GM23338 (cell line): ENCODE data around the gene ADAMTS15. TPM values are rescaled to one million over a fixed set of nuclear protein-coding genes. Genes with fewer than 3 reads are reported as not detected.

Experiments used
- ATAC-seq: fragments of 200-7000 bp; cut with Tn5 transposase; 3 replicates; pipeline ENCODE4 v1.9.1; 2020
- DNase-seq: peaks from one replicate; pipeline ENCODE4 v3.0.0-alpha.2; 2015; ENCODE audit warnings: low spot score
- H2AFZ ChIP-seq: fragments of 200-600 bp; sonication (generic); 2 replicates; pipeline ENCODE4 v1.8.0; 2016; ENCODE audit warnings: antibody characterized with exemption, mild to moderate bottlenecking, moderate library complexity
- H3F3A ChIP-seq: fragments of 200-600 bp; sonication (generic); replicated peaks from 2 replicates; pipeline ENCODE4 v1.8.0; 2017; ENCODE audit warnings: antibody characterized with exemption, mixed run types, low read depth
- H3K27ac ChIP-seq: fragments of 200-600 bp; sonication (generic); 2 replicates; pipeline ENCODE4 v1.6.1; 2016; ENCODE audit warnings: low read depth
- H3K27me3 ChIP-seq: fragments of 200-600 bp; sonication (generic); 2 replicates; pipeline ENCODE4 v1.8.0; 2016; ENCODE audit warnings: mild to moderate bottlenecking, mixed run types, moderate library complexity; ENCODE audit not compliant: insufficient read depth
- H3K36me3 ChIP-seq: fragments of 200-600 bp; sonication (generic); 2 replicates; pipeline ENCODE4 v1.8.0; 2016; ENCODE audit warnings: mild to moderate bottlenecking; ENCODE audit not compliant: insufficient read depth
- H3K4me1 ChIP-seq: fragments of 200-600 bp; sonication (generic); 2 replicates; pipeline ENCODE4 v1.8.0; 2016; ENCODE audit warnings: mild to moderate bottlenecking, moderate library complexity; ENCODE audit not compliant: insufficient read depth
- H3K4me2 ChIP-seq: fragments of 200-600 bp; sonication (generic); 2 replicates; pipeline ENCODE4 v1.7.1; 2017; ENCODE audit warnings: mixed run types
- H3K4me3 ChIP-seq: fragments of 200-600 bp; sonication (generic); 2 replicates; pipeline ENCODE4 v1.6.1; 2016; ENCODE audit warnings: mixed run types
- H3K79me2 ChIP-seq: fragments of 200-600 bp; sonication (generic); replicated peaks from 2 replicates; pipeline ENCODE4 v1.8.0; 2017; ENCODE audit warnings: mild to moderate bottlenecking; ENCODE audit not compliant: insufficient read depth
- H3K9me2 ChIP-seq: fragments of 200-600 bp; sonication (generic); 2 replicates; pipeline ENCODE4 v1.8.0; 2017; ENCODE audit not compliant: insufficient read depth
- H4K20me1 ChIP-seq: fragments of 200-600 bp; sonication (generic); replicated peaks from 2 replicates; pipeline ENCODE4 v1.8.0; 2017; ENCODE audit warnings: mild to moderate bottlenecking; ENCODE audit not compliant: insufficient read depth
- H3K27ac Mint-ChIP-seq: 2 replicates; pipeline ENCODE4 v1.8.0; 2020; ENCODE audit warnings: inconsistent platforms, mild to moderate bottlenecking, moderate library complexity, mixed read lengths
- H3K27me3 Mint-ChIP-seq: 3 replicates; pipeline ENCODE4 v1.8.0; 2022; ENCODE audit warnings: low read depth, mild to moderate bottlenecking, moderate library complexity, mixed read lengths, inconsistent platforms; ENCODE audit not compliant: insufficient read depth, poor library complexity
- H3K36me3 Mint-ChIP-seq: 3 replicates; pipeline ENCODE4 v1.8.0; 2021; ENCODE audit warnings: low read depth, mild to moderate bottlenecking, inconsistent platforms, moderate library complexity, mixed read lengths
- H3K4me1 Mint-ChIP-seq: 3 replicates; pipeline ENCODE4 v1.8.0; 2020; ENCODE audit warnings: mild to moderate bottlenecking, inconsistent platforms, mixed read lengths
- H3K4me3 Mint-ChIP-seq: 3 replicates; pipeline ENCODE4 v1.8.0; 2021; ENCODE audit warnings: moderate library complexity, mild to moderate bottlenecking, inconsistent platforms, mixed read lengths
- H3K9me3 Mint-ChIP-seq: 3 replicates; pipeline ENCODE4 v1.8.0; 2020; ENCODE audit warnings: moderate library complexity, mild to moderate bottlenecking, inconsistent platforms, mixed read lengths
- CREB1 ChIP-seq: fragments of 250-450 bp; sonication (Bioruptor Pico); IDR thresholded peaks from 2 replicates; pipeline ENCODE4 v1.5.0; 2020; ENCODE audit warnings: low read depth, mild to moderate bottlenecking, moderate library complexity
- CTCF ChIP-seq, 2 experiments: fragments of 200-600 bp in 1 of 2; sonication (generic) in 1 of 2; conservative IDR thresholded peaks; 2 replicates each; pipeline versions ENCODE4 v1.5.1 to v1.6.1; 2016 to 2017; ENCODE audit warnings: antibody characterized with exemption in 2 of 2, low read depth in 2 of 2, mild to moderate bottlenecking in 2 of 2, moderate library complexity in 1 of 2
- ETS1 ChIP-seq: IDR thresholded peaks from 2 replicates; pipeline ENCODE4 v1.6.1; 2016; ENCODE audit warnings: antibody characterized with exemption
- EZH2 ChIP-seq: fragments of 200-600 bp; sonication (generic); IDR thresholded peaks from one replicate; pipeline ENCODE4 v1.8.0; 2017; ENCODE audit warnings: antibody characterized with exemption, mild to moderate bottlenecking, low read depth; ENCODE audit not compliant: unreplicated experiment
- EZH2phosphoT487 ChIP-seq: fragments of 200-600 bp; sonication (generic); IDR thresholded peaks from one replicate; pipeline ENCODE4 v1.8.1; 2018; ENCODE audit warnings: antibody characterized with exemption; ENCODE audit not compliant: unreplicated experiment
- JUNB ChIP-seq: IDR thresholded peaks from one replicate; pipeline ENCODE4 v1.6.1; 2016; ENCODE audit warnings: antibody characterized with exemption; ENCODE audit not compliant: unreplicated experiment
- NANOG ChIP-seq: IDR thresholded peaks from 2 replicates; pipeline ENCODE4 v1.6.1; 2016; ENCODE audit warnings: antibody characterized with exemption, borderline replicate concordance
- POLR2AphosphoS5 ChIP-seq: IDR thresholded peaks from 2 replicates; pipeline ENCODE4 v1.6.1; 2016; ENCODE audit warnings: antibody characterized with exemption, low read depth
- REST ChIP-seq: IDR thresholded peaks from one replicate; pipeline ENCODE4 v1.6.1; 2018; ENCODE audit warnings: antibody characterized with exemption; ENCODE audit not compliant: unreplicated experiment
- STAT1 ChIP-seq: IDR thresholded peaks from one replicate; pipeline ENCODE4 v1.6.1; 2016; ENCODE audit warnings: antibody characterized with exemption; ENCODE audit not compliant: unreplicated experiment
- ZNF114 ChIP-seq: fragments of 250-450 bp; sonication (Bioruptor Pico); IDR thresholded peaks from 2 replicates; pipeline ENCODE4 v1.5.0; 2020; ENCODE audit warnings: mild to moderate bottlenecking, moderate library complexity
- ZNF331 ChIP-seq: fragments of 250-450 bp; sonication (Bioruptor Pico); IDR thresholded peaks from 2 replicates; pipeline ENCODE4 v1.5.0; 2020; ENCODE audit warnings: low read depth, mild to moderate bottlenecking, moderate library complexity
- ZNF462 ChIP-seq: fragments of 250-450 bp; sonication (Bioruptor Pico); IDR thresholded peaks from 2 replicates; pipeline ENCODE4 v1.5.0; 2020; ENCODE audit warnings: mild to moderate bottlenecking, moderate library complexity
- polyA plus RNA-seq: library from polyadenylated mRNA; unstranded; fragments of >200 nt; fragmentation: Nextera tagmentation; extraction: Ambion mirVana; gene quantifications from 2 replicates; pipeline ENCODE4 v1.2.1, GENCODE V29; 2016
- total RNA-seq: library from RNA; depleted of rRNA; stranded (reverse); fragments of >200 nt; shearing (Covaris generic); gene quantifications from 2 replicates; pipeline ENCODE4 v1.2.3, GENCODE V29; 2014

ADAMTS15 gene
- total and polyA plus RNA-seq, 2 experiments from 2014 or later: 0.42 to 5.6 TPM

GRCh38 chr11:130470832-130471706, 22.6 kb downstream of the ADAMTS15 start:
- Mint-ChIP-seq H3K4me3 (no peak overlapping the region), H3K4me1 (no peaks in the 10 kb centered on the region), H3K27me3 (peaks cover 5% of the 10 kb centered on the region), H3K27ac (no peak overlapping the region), H3K36me3 (no peaks in the 10 kb centered on the region), H3K9me3 (no peaks in the 10 kb centered on the region)
- no peaks in the 10 kb centered on the region; the same call in 1 of the 2 replicates for H3K36me3 ChIP-seq
- ATAC-seq (no peak), DNase-seq (no peak)
- H3K4me3 ChIP-seq: no peak overlapping the region
- no peak overlapping the region for H3K27ac ChIP-seq
- no peaks in the 10 kb centered on the region for H3K4me1 ChIP-seq
- no peaks in the 10 kb centered on the region for H4K20me1 ChIP-seq
- H3F3A ChIP-seq: no peaks in the 10 kb centered on the region
- no peaks in the 10 kb centered on the region for H3K27me3 ChIP-seq
- H3K4me2 ChIP-seq: no peak overlapping the region
- no peak for TF ChIP-seq NANOG
- TF ChIP-seq ZNF331 (CRISPR knock-in tag): no peak
- no peak for TF ChIP-seq STAT1
- no peak for TF ChIP-seq JUNB
- no peak for TF ChIP-seq ETS1
- TF ChIP-seq ZNF462 (CRISPR knock-in tag): no peak
- no peak for TF ChIP-seq REST
- TF ChIP-seq POLR2AphosphoS5: no peak
- TF ChIP-seq CREB1 (CRISPR knock-in tag): no peak
- TF ChIP-seq ZNF114 (CRISPR knock-in tag): no peak
- TF ChIP-seq CTCF (conservative IDR thresholded peaks at IDR 0.05; ENCODE audit: low read depth in 2 of 2): no peak
- TF ChIP-seq EZH2: no peak
- no peak for TF ChIP-seq EZH2phosphoT487
- H2AFZ ChIP-seq: no peak overlapping the region
- no peaks in the 10 kb centered on the region for H3K9me2 ChIP-seq
- no peaks in the 10 kb centered on the region for H3K79me2 ChIP-seq
